OCI-LY7 (cell line): ENCODE data around the gene TMEM259.

ENCODE experiments used
- EZH2phosphoT487 ChIP-seq: fragments of 200-600 bp; sonication (generic); IDR thresholded peaks from 2 replicates; pipeline ENCODE4 v1.6.1; 2018; ENCODE audit warnings: low read depth, borderline replicate concordance, mild to moderate bottlenecking, mixed run types, antibody characterized with exemption, low read length, moderate library complexity, mixed read lengths
- TF ChIP-seq, protein P1 (sequence below): fragments of 200-600 bp; sonication (generic); conservative IDR thresholded peaks from 2 replicates; pipeline ENCODE4 v1.5.1; 2014; ENCODE audit warnings: mild to moderate bottlenecking, antibody characterized with exemption, low read length, moderate library complexity, mixed read lengths

DNA sequence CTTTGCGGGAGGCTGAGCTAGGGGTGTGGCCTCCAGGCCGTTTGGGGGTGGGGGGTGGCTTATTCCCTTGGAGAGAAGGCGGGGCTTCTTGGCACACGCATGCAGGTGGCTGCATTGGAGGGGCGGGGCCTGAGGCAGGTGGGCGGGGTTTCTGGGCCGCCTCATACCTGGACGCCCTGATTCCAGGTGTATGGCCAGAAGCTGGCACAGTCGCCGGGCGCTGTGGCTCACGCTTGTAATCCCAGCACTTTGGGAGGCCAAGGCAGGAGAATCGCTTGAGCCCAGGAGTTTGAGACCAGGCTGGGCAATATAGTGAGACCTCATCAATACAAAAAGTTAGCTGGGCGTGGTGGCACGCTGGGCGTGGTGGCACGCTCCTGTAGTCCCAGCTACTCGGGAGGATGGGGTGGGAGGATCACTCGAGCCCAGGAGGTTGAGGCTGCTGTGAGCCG lies 26.8 kb upstream of the TMEM259 start:
- TF ChIP-seq, protein P1, sequence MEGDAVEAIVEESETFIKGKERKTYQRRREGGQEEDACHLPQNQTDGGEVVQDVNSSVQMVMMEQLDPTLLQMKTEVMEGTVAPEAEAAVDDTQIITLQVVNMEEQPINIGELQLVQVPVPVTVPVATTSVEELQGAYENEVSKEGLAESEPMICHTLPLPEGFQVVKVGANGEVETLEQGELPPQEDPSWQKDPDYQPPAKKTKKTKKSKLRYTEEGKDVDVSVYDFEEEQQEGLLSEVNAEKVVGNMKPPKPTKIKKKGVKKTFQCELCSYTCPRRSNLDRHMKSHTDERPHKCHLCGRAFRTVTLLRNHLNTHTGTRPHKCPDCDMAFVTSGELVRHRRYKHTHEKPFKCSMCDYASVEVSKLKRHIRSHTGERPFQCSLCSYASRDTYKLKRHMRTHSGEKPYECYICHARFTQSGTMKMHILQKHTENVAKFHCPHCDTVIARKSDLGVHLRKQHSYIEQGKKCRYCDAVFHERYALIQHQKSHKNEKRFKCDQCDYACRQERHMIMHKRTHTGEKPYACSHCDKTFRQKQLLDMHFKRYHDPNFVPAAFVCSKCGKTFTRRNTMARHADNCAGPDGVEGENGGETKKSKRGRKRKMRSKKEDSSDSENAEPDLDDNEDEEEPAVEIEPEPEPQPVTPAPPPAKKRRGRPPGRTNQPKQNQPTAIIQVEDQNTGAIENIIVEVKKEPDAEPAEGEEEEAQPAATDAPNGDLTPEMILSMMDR = no peak
- no peak for TF ChIP-seq EZH2phosphoT487
